GM18505 (cell line): ENCODE measurements around the gene GPR55.
"Not testable (repeated sequence)": the region's sequence is repeated elsewhere in the genome, so short reads cannot be mapped to it uniquely, and the experiment has no call there.

ENCODE experiments used
- ATAC-seq: cut with Tn5 transposase; IDR thresholded peaks from one replicate; pipeline ENCODE4 v1.9.1; 2021; ENCODE audit not compliant: unreplicated experiment
- POLR2A ChIP-seq: IDR thresholded peaks from 4 replicates; pipeline ENCODE4 v1.6.1; 2011; ENCODE audit warnings: borderline replicate concordance; ENCODE audit not compliant: insufficient read depth, insufficient read length; ENCODE audit errors: extremely low read depth

Gene GPR55

DNA sequence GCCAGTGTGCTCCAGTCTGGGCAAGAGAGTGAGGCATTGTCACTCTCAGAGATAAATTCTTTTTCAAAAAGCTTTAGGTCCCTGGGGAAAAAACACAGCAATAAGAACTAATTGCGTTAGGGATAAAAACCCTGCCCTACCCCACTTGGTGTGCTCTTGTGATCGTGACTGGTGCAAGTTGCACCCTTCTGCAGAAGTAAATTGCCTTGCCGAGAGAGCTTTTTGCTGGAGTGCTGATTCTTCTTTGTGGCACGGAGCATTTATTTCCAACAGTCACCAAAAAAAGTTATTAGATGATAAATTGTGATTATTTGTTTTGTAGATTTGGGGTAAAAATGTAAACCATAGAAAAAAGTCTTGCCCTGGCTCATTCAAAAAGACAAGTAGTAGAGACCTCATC is 12.3 kb upstream of the GPR55 start:
- no peak for ATAC-seq
- TF ChIP-seq POLR2A = no peak

- ATAC-seq = not testable (repeated sequence)
Observed at GRCh38 chr2:230936243-230936642, 11.2 kb upstream of the GPR55 start.

DNA sequence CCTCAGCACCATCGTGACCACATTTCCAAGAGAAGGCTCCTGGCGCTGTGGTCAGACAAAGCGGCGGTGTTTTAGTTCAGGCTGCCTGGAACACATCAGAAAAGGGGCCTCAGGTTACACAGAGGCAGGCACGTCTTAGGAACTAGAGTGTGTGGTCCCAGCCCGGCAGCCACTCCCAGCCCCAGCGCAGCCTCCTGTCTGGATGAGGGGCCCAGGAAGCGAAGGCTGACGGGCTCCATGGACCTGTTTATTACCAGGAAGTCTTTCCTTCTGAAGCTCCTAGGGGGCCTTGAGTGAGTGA is 10.0 kb upstream of the GPR55 start:
- ATAC-seq = no peak
- no peak for TF ChIP-seq POLR2A

GRCh38 chr2:230934231-230935129 is 9.4 kb upstream of the GPR55 start:
- TF ChIP-seq POLR2A = no peak
- no peak for ATAC-seq

DNA sequence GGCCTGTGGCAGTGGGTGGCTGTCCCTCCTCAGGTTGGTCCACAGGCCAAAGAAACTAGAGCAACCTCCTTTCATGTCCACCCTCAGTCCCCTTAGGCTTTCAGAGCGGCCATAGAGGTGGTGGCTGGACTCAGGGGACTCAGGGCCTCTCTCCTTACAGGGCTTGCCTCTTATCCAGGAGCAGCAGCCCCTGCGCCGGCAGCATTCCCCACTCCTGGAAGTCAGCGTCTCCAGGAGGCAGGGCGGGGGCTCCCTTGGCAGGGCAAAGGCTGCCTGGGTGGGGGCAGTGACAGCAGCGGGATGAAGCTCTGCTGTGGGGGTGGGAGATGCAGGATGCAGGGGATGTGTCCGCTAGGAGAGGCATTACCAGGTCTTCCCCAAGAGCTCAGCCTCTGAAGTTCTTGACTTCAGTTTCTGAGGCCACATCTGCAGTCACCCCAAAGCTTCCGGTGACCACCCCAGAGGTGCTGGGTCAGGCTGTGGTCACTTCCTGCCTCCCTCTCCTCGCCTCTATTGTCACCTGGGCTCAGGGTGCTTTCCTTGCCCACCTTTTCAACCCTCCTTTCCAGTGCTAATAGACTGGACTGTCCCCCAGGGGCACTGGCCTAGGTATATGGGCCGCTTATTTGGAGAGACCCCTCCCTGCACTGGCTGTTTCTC is 8.6 kb upstream of the GPR55 start:
- no peak for ATAC-seq
- no peak for TF ChIP-seq POLR2A

DNA sequence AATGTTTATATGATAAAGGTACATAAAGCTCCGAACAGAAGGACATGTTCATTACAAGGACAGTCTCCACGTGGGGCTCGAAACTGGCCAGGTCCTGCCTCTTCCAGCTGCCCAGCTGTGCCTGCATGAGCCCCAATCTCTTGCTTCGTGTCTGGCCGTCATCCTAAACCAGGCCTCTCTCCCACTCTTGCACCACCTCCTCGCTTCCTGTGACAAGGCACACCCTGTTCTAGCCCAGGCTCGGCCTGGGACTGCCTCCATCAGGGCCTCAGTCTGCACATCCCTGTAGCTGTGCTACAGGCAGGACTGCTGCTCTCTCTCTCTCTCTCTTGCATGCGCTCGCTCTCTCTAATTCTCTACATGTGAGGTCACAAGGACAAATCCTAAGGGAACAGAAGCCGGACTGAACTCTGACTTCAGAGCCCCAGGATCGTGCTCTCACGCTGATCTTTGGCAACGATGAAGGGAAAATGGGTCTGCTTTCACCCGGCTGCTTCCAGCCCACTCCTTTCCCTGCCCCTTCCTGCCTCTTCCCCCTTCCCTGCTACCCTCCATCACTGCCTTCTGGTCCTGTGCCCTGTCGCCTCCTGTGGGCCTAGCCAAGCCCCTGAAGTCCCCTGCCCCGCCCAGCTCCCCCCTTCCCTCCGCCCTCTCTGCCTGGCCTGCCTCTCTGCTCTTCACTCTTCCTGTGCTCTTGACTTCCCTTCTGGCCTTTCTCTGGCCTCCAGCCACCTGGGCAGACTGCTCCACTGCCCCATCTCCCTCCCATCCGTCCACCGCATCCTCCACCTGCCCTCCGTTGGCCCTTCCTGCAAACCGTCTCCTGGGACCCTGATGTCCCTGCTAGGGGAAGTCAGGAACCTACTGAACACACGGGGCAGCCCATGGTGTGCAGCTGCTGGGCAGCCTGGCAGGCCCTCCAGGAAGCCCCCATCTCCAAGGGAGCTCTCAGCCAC is 7.8 kb upstream of the GPR55 start:
- TF ChIP-seq POLR2A = no peak

DNA sequence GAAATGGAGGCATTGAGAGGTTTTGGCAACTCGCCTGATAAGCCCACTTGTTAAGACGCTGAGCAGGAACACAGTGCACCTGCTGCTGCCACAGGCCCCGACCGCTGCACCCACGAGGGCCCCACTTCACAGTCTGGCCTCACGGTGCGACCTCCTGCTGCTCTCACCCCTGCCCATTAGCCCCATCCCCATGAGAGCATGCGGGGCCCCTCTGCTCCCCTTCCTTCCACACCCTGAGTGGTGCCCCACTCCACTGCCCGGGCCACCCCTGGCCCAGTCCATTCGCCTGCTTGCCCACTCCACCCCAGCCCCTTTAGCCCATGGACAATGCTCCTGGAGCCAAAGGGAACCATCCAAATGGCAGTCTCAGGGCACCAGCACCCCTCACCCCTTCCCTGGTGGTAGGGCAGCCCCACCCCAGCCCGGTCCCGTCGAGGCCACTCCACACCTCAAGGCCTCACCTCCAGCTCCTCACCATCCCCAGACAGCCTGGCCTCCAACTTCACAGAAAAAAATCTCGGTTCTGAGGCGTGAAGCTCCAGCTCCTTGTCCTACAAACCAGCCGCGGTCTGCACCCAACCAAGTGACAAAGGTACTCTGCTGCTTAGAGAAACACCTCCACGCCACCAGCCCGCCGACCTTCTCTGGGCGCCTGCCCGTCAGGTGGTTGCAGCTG is 6.7 kb upstream of the GPR55 start:
- no peak for TF ChIP-seq POLR2A
- no peak for ATAC-seq

More for the DNA sequence above, 7.8 kb upstream of the GPR55 start:
- ATAC-seq = no peak

DNA sequence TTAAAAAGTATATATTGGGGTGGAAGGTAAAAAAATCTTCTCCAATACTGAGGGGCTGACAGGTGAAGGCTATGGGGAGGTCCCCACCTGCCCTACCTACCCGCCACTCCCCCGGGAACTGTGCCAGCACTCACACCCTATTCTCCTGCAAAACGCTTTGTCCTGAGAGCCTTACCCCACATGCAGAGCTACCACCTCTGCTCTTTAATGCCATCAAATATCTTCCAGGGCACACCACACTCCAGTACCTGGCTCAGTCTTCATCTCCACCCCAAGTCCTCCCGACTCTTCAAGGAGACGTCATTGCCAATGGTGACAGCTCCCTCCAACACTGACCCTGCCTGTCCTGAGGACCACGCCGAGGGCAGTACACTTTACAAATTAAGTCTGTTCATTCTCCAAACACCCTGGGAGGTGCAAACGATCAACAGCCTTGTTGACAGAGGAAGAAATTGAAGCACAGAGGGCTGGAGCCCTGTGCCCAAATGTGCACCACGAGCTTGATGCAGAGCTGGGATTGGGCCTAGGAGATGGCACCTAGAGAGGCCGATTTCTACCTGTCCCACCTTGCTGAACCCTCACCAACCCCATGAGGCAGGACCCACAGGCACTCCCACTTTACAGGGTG is 6.0 kb upstream of the GPR55 start:
- TF ChIP-seq POLR2A = no peak
- no peak for ATAC-seq

DNA sequence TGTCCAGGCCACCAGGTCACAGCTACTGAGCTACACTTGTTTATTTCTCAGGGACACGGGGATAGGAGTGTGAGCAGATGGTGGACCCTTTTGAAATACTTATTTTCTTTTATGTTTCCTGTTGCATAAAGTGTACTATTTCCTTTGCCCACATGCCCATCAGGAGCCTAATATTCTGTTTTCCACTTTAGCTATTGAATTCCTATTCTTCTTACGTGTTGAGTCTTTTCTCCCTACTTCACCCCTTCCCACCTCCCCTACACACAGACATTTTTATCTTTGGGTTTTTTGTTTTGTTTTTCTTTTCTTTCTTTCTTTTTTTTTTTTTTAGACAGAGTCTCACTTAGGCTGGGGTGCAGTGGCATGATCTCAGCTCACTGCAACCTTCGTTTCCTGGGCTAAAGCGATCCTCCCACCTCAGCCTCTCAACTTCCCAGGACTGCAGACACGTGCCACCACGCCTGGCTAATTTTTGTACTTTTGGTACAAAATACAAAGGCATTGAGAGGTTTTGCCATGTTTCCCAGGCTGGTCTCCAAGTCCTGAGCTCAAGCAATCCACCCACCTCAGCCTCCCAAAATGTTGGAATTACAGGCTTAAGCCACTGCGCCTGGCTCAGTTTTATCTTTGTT is 5.2 kb upstream of the GPR55 start:
- no peak for ATAC-seq
- no peak for TF ChIP-seq POLR2A

- ATAC-seq = no peak
- no peak for TF ChIP-seq POLR2A
Observed at GRCh38 chr2:230929381-230930148, 4.5 kb upstream of the GPR55 start.

DNA sequence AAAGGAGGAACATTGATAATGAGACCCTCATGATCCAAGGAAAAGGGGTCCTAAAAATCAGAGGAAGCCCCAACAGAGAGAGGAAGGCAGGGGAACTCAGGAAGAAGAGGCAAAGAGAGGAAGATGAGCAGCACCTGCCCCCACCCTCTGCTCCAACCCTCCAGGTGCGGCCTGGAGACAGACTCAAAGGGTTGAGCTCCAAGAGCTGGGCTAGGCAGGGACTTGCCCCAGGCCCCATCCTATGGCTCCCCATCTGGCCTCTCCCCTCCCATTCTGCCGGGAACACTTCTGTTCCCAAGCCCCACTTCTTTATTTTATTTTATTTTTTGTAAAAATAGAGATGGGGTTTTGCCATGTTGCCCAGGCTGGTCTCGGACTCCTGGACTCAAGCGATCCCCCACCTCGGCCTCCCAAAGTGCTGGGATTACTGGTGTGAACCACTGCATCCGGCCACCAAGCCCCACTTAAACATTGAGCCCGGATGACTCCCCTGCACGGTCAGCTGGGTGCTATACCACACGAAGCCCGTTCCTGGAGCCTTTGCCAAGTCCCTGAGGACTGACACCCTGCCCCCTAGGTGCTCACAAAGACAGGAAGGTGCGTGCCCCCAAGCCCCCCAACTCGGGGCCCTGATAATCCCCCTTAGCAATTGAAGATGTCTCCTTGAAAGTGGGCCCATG is 3.8 kb upstream of the GPR55 start:
- ATAC-seq = no peak
- no peak for TF ChIP-seq POLR2A
